Colonic mucosa (tissue), 4 donors: Measurements from ENCODE around the gene CCR3. TPM values are rescaled to one million over a fixed set of nuclear protein-coding genes. Genes with fewer than 3 reads are reported as not detected.

Experiments used
- DNase-seq: peaks from one replicate; pipeline ENCODE4 v3.0.0-alpha.2; 2020
- H3K27ac ChIP-seq: fragments of 200-600 bp; one replicate; pipeline ENCODE4 v1.8.0; 2021
- H3K27me3 ChIP-seq: fragments of 200-600 bp; one replicate; pipeline ENCODE4 v1.8.0; 2021
- H3K36me3 ChIP-seq: fragments of 200-600 bp; one replicate; pipeline ENCODE4 v1.8.0; 2021
- H3K4me1 ChIP-seq: fragments of 200-600 bp; one replicate; pipeline ENCODE4 v1.8.0; 2021; ENCODE audit warnings: mild to moderate bottlenecking
- H3K4me3 ChIP-seq: fragments of 200-600 bp; one replicate; pipeline ENCODE4 v1.8.0; 2021
- H3K9ac ChIP-seq, 2 donors: one replicate each; pipeline ENCODE4 v1.7.0; 2013; ENCODE audit warnings: control low read depth in 2 of 2, low read depth in 2 of 2, low read length in 2 of 2
- H3K9me3 ChIP-seq: fragments of 200-600 bp; one replicate; pipeline ENCODE4 v1.8.0; 2021
- intact Hi-C: fragments of 100-400 bp; cut with DNase I; formaldehyde crosslinking; loops from one replicate; pipeline ENCODE4 v1.14.1; 2022
- total RNA-seq, 2 donors: library from RNA; stranded (reverse); fragmentation: NEBNext Ultra II Directional in 1 of 2; extraction: Animal tissue kit (Norgen Biotek cat#: 25700) in 1 of 2; gene quantifications; one replicate each; pipeline ENCODE4 v1.2.1, GENCODE V29; 2021
- TF ChIP-seq, protein P1 (sequence below): fragments of 200-600 bp; IDR thresholded peaks from one replicate; pipeline ENCODE4 v1.8.0; 2022; ENCODE audit warnings: antibody characterized with exemption, mild to moderate bottlenecking
- donor health status: healthy.
- donor health status: DM: no; HTN: no; CAD: no.
- donor health status: DM: no; HTN: no; CAD: no.

CCR3 gene
- total RNA-seq, 2 donors from 2014 or later = not detected

DNA sequence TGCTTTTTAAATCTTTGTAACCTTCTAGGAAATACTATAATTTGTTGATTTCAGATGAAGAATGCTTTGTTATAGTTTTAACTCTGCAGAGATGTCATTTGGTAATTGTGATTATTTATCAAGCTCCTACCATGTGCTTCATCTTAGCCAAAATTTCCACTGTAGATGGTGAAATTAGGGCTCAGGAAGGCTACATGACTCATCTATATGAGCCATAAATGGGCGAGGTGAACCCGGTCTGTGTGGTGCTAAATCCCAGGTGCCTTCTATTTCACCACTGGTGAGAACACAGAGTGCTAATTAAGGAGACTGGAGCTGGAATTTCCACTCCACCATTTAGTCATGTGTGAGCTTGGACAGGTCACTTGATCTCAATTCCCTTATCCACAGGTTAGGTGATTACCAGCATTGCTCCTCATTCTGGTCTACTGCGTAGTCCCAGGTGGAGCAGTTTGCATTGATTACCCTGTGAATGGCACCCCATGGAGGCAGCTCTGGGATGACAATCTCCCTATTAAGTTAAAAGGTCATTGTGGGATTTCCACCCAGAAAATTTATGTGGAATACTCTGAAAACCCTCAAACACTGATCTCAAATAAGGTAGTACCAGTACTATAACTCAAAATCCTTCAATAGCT, 2.8 kb upstream of the CCR3 start:
- Histone ChIP-seq H3K36me3 (no peaks in the 10 kb centered on the region), H3K9me3 (no peaks in the 10 kb centered on the region), H3K9ac (no peak overlapping the region), H3K4me3 (no peak overlapping the region), H3K27me3 (no peaks in the 10 kb centered on the region), H3K27ac (no peak overlapping the region), H3K4me1 (no peaks in the 10 kb centered on the region)
- TF ChIP-seq, protein P1, sequence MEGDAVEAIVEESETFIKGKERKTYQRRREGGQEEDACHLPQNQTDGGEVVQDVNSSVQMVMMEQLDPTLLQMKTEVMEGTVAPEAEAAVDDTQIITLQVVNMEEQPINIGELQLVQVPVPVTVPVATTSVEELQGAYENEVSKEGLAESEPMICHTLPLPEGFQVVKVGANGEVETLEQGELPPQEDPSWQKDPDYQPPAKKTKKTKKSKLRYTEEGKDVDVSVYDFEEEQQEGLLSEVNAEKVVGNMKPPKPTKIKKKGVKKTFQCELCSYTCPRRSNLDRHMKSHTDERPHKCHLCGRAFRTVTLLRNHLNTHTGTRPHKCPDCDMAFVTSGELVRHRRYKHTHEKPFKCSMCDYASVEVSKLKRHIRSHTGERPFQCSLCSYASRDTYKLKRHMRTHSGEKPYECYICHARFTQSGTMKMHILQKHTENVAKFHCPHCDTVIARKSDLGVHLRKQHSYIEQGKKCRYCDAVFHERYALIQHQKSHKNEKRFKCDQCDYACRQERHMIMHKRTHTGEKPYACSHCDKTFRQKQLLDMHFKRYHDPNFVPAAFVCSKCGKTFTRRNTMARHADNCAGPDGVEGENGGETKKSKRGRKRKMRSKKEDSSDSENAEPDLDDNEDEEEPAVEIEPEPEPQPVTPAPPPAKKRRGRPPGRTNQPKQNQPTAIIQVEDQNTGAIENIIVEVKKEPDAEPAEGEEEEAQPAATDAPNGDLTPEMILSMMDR = no peak
- no peak for DNase-seq
- intact Hi-C loops = no loop called here

DNA sequence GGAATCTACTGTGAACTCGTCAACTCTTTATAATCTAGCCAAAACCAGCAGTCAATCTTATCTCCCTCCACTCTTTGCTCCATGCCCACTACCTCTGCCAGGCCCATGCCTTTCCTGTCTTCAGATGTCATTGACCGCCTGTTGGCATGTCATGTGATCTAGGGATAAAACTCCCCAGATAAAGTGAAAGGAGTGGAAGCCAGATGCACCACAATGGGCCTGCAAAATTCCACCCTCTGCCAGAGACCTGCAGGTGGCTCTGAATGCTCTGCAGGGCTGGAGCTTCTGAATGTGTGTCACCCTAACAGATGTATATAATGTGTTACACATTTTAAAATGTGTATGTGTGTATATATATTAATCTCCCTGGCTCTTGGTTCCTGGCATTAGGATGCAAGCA, 2.3 kb upstream of the CCR3 start:
- H3K36me3 ChIP-seq = no peaks in the 10 kb centered on the region
- TF ChIP-seq, protein P1 = no peak
- H3K27me3 ChIP-seq = no peaks in the 10 kb centered on the region
- no peak overlapping the region for H3K27ac ChIP-seq
- no peak overlapping the region for H3K9ac ChIP-seq
- intact Hi-C loops = no loop called here
- no peaks in the 10 kb centered on the region for H3K4me1 ChIP-seq
- DNase-seq = no peak
- no peaks in the 10 kb centered on the region for H3K9me3 ChIP-seq
- no peak overlapping the region for H3K4me3 ChIP-seq

DNA sequence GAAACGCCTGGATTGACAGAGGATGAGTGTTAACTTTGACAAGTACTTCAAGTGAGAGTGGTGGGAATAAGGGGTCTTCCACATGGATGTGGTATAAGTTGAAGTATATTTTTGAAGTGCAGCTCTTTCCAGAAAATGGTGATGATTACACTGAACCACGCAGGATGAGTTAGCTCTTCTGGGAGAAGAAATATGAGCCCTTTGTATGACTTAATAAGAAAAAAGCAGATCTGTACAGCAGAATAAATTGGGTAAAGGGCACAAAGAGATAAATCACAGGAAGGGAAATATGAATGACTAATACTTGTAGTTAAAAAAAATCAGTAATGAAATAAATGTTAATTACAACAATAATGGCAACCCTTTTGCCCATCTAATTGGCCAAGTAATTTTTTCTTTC, 1.3 kb downstream of the CCR3 start:
- no peaks in the 10 kb centered on the region for H3K27me3 ChIP-seq
- no peak overlapping the region for H3K9ac ChIP-seq
- no peaks in the 10 kb centered on the region for H3K4me1 ChIP-seq
- TF ChIP-seq, protein P1 = no peak
- intact Hi-C loops = no loop called here
- DNase-seq = no peak
- H3K36me3 ChIP-seq = no peaks in the 10 kb centered on the region
- no peaks in the 10 kb centered on the region for H3K9me3 ChIP-seq
- H3K27ac ChIP-seq = no peak overlapping the region
- H3K4me3 ChIP-seq = no peak overlapping the region

DNA sequence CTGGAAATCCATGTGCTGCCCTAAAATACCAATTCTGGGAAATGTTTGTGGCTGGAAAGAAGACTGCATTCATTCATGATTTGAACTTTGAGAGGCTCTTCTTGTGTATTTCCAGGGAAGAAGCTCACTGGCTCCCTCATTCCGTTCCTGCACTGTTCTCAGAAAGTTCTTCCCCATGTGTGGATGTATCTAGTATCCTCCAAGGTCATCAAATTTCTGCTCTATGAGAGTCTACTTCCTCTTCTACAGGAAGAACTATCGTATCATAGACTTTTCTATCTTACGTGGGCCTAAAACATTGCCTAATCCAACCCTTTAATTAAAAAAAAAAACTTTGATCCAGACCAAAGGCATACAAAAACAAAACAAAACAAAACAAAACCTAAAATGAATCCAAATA, 2.9 kb downstream of the CCR3 start:
- intact Hi-C loops = no loop called here
- no peaks in the 10 kb centered on the region for H3K27me3 ChIP-seq
- H3K9ac ChIP-seq = no peak overlapping the region
- no peak for DNase-seq
- H3K4me3 ChIP-seq = no peak overlapping the region
- no peaks in the 10 kb centered on the region for H3K36me3 ChIP-seq
- no peaks in the 10 kb centered on the region for H3K4me1 ChIP-seq
- H3K27ac ChIP-seq = no peak overlapping the region
- no peaks in the 10 kb centered on the region for H3K9me3 ChIP-seq
- TF ChIP-seq, protein P1 = no peak

DNA sequence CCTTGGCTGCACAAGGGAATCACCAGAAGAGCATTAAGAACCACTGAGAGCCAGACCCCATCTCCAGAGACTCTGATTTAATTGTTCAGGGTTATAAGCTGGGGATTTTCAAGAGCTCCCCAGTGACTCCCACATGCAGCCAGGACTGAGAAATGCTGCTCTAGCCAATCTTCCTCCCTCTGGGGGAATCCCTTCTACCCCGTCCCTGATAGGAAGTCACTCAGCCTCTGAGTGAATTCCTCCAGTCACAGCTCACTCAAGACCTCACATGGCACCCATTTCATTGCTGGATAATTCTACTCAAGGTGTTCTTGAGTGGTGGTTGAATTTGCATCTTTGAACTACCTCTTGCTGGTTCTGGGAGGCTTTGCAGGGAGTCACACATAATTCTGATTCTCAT, 10.7 kb downstream of the CCR3 start:
- Histone ChIP-seq H3K9ac (no peak overlapping the region), H3K9me3 (no peaks in the 10 kb centered on the region), H3K36me3 (no peaks in the 10 kb centered on the region), H3K27me3 (no peaks in the 10 kb centered on the region), H3K27ac (no peak overlapping the region), H3K4me3 (no peak overlapping the region), H3K4me1 (no peaks in the 10 kb centered on the region)
- DNase-seq = no peak
- intact Hi-C loops = no loop called here
- TF ChIP-seq, protein P1 = no peak
